K562 (cell line): ENCODE results near the gene PLEKHN1. TPM values are rescaled to one million over a fixed set of nuclear protein-coding genes. Genes with fewer than 3 reads are reported as not detected.

Source experiments
- CREB1 ChIP-seq, 2 experiments: sonication (generic) in 1 of 2; formaldehyde crosslinking in 1 of 2; IDR thresholded peaks; 2 replicates each; pipeline versions ENCODE4 v1.6.1 to v1.8.0; 2012 to 2022; ENCODE audit warnings: inconsistent platforms in 1 of 2, mild to moderate bottlenecking in 1 of 2, missing genetic modification reagents in 1 of 2, moderate library complexity in 1 of 2
- EP300 ChIP-seq: IDR thresholded peaks from 2 replicates; pipeline ENCODE4 v1.6.1; 2012; ENCODE audit warnings: low read length, improper control_type of control experiment
- ESRRA ChIP-seq: fragments of 450-650 bp; IDR thresholded peaks from 2 replicates; pipeline ENCODE4 v1.6.1; 2014; ENCODE audit warnings: low read depth, mild to moderate bottlenecking, moderate library complexity, borderline replicate concordance
- KDM1A ChIP-seq, 2 experiments: fragments of 450-650 bp; IDR thresholded peaks; 2 replicates each; pipeline ENCODE4 v1.6.1; 2016; ENCODE audit warnings: mild to moderate bottlenecking in 2 of 2
- L3MBTL2 ChIP-seq: fragments of 450-650 bp; IDR thresholded peaks from 2 replicates; pipeline ENCODE4 v1.6.1; 2016; ENCODE audit warnings: mild to moderate bottlenecking, moderate library complexity
- MAZ ChIP-seq, 2 experiments: fragments of 450-650 bp in 1 of 2; sonication (generic) in 1 of 2; formaldehyde crosslinking; IDR thresholded peaks in 1 of 2; conservative IDR thresholded peaks in 1 of 2; 2 replicates each; pipeline versions ENCODE4 v1.4.0 to v1.5.0; 2020; ENCODE audit warnings: mild to moderate bottlenecking in 1 of 2, missing genetic modification reagents in 1 of 2
- MYC ChIP-seq, 2 experiments: fragments of 250-450 bp in 1 of 2; sonication (Bioruptor Pico) in 1 of 2; IDR thresholded peaks; 2 replicates each; pipeline versions ENCODE4 v1.5.1 to v1.6.1; 2012 to 2021; ENCODE audit warnings: low read depth in 2 of 2, borderline replicate concordance in 1 of 2, improper control_type of control experiment in 1 of 2, low read length in 1 of 2, mild to moderate bottlenecking in 1 of 2, moderate library complexity in 1 of 2
- NFE2 ChIP-seq: IDR thresholded peaks from 2 replicates; pipeline ENCODE4 v1.6.1; 2014; ENCODE audit warnings: antibody characterized with exemption, low read depth
- NFIC ChIP-seq: fragments of 450-650 bp; IDR thresholded peaks from 2 replicates; pipeline ENCODE4 v1.6.1; 2017; ENCODE audit warnings: mild to moderate bottlenecking, inconsistent platforms
- PHF8 ChIP-seq: fragments of 200-600 bp; sonication (generic); IDR thresholded peaks from 2 replicates; pipeline ENCODE4 v1.6.1; 2012; ENCODE audit warnings: mixed run types, mild to moderate bottlenecking, inconsistent platforms, low read length, moderate library complexity, borderline replicate concordance
- POLR2G ChIP-seq: fragments of 200-400 bp; formaldehyde crosslinking; IDR thresholded peaks from 2 replicates; pipeline ENCODE4 v1.6.1; 2017; ENCODE audit warnings: low read depth, mild to moderate bottlenecking, antibody characterized with exemption, low read length, moderate library complexity
- RCOR1 ChIP-seq, 2 experiments: IDR thresholded peaks; 2 replicates each; pipeline ENCODE4 v1.6.1; 2012; ENCODE audit warnings: low read depth in 2 of 2, low read length in 2 of 2, borderline replicate concordance in 1 of 2, improper control_type of control experiment in 1 of 2
- SETDB1 ChIP-seq: IDR thresholded peaks from one replicate; pipeline ENCODE4 v1.6.1; 2012; ENCODE audit warnings: low read length, control low read depth, inconsistent platforms
- SMAD4 ChIP-seq: fragments of 250-450 bp; sonication (Bioruptor Pico); conservative IDR thresholded peaks from 2 replicates; pipeline ENCODE4 v1.8.0; 2021; ENCODE audit warnings: inconsistent platforms, mild to moderate bottlenecking, moderate library complexity
- TAF1 ChIP-seq: IDR thresholded peaks from 2 replicates; pipeline ENCODE4 v1.6.1; 2011; ENCODE audit warnings: mild to moderate bottlenecking, low read length, moderate library complexity; ENCODE audit not compliant: insufficient read depth, control insufficient read depth, severe bottlenecking; ENCODE audit errors: extremely low read depth
- TAL1 ChIP-seq: fragments of 450-650 bp; IDR thresholded peaks from 2 replicates; pipeline ENCODE4 v1.6.1; 2016; ENCODE audit warnings: mild to moderate bottlenecking
- TARDBP ChIP-seq: fragments of 450-650 bp; IDR thresholded peaks from 2 replicates; pipeline ENCODE4 v1.6.1; 2016
- XRCC4 ChIP-seq: IDR thresholded peaks from one replicate; pipeline ENCODE4 v1.6.1; 2011; ENCODE audit not compliant: insufficient read depth, insufficient read length; ENCODE audit errors: extremely low read depth
- ZBED1 ChIP-seq: IDR thresholded peaks from 2 replicates; pipeline ENCODE4 v1.6.1; 2014
- ZFP36 ChIP-seq: fragments of 150-350 bp; IDR thresholded peaks from 2 replicates; pipeline ENCODE4 v1.6.1; 2018; ENCODE audit warnings: low read length, low read depth; ENCODE audit not compliant: partially characterized antibody
- ZFX ChIP-seq: sonication (generic); formaldehyde crosslinking; IDR thresholded peaks from 2 replicates; pipeline ENCODE4 v1.8.0; 2022; ENCODE audit warnings: mild to moderate bottlenecking, missing genetic modification reagents, moderate library complexity
- polyA plus RNA-seq, 8 experiments: library from polyadenylated mRNA; depleted of rRNA in 4 of 8; stranded (reverse) in 5 of 8; unstranded in 3 of 8; fragments of >200 nt; fragmentation: Nextera tagmentation in 2 of 8; fragmentation: Illumina TruSeq in 1 of 8; extraction: Ambion mirVana in 2 of 8; extraction: Trizol in 1 of 8; gene quantifications; 2 replicates each; pipeline versions ENCODE4 v1.2.1 to v1.2.3, GENCODE V29; 2011 to 2014; ENCODE audit warnings: inconsistent platforms in 1 of 8, missing spikeins in 1 of 8
- total RNA-seq, 7 experiments: library from RNA; depleted of rRNA in 6 of 7; stranded (reverse); fragments of >200 nt in 6 of 7; fragmentation: Illumina TruSeq in 2 of 7; extraction: Trizol in 2 of 7; gene quantifications; 2 replicates each; pipeline versions ENCODE4 v1.2.1 to v1.2.3, GENCODE V29; 2011 to 2021; ENCODE audit warnings: low replicate concordance in 1 of 7
- TF ChIP-seq, protein P1 (sequence below): IDR thresholded peaks from 2 replicates; pipeline ENCODE4 v1.6.1; 2011; ENCODE audit warnings: borderline replicate concordance, low read depth, mild to moderate bottlenecking, moderate library complexity, low read length; ENCODE audit not compliant: insufficient read depth, poor library complexity, severe bottlenecking
- TF ChIP-seq, protein P2 (sequence below), 2 experiments: IDR thresholded peaks; 2 replicates each; pipeline ENCODE4 v1.6.1; 2011; ENCODE audit warnings: borderline replicate concordance in 1 of 2, control low read depth in 1 of 2, low read depth in 1 of 2, low read length in 1 of 2, mild to moderate bottlenecking in 1 of 2, mixed read lengths in 1 of 2, moderate library complexity in 1 of 2; ENCODE audit not compliant: insufficient read depth in 1 of 2, insufficient read length in 1 of 2, poor library complexity in 1 of 2, severe bottlenecking in 1 of 2; ENCODE audit errors: extremely low read depth in 1 of 2

PLEKHN1 gene
- total and polyA plus RNA-seq, 9 of the 15 experiments (the other 6 are each of a cell fraction or from before 2014, with no cell fraction given): 0.07 to 1.5 (median 0.13) TPM; not detected in 2

DNA sequence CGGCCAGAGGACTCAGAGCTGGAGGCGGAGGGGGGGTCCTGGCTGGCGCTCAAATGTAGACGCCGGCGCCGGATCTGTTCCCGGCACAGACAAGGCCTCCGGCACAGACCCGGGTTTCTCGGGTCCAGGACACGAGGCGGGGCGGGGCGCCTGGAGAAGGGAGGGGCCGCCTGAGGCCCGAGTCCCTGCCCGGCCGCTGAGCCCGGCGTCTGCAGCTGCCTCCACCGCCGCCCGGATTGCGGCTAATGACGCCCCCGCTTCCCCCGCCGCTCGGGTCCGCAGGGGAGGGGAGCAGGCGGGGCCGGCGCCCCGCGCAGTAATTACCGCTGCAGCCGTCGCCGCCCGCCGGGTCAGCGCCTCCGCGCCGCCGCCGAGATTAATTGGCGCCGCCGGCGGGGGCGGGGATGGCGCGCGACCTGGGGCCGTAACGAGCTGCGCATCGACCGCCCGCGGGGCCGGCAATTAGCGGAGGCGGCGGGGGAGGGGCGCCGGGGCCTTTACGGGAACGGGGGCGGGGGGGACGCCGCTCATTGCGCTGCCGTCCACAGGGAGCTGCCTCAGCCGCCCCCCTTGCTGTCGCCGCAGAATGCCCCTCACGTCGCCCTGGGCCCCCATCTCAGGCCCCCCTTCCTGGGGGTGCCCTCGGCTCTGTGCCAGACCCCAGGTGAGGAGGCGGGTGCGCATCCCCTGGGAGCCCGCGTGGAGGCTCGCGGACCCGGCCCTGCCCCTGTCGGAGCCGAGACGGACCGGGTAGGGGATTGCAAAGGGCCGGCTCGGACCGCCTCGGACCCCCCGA, 24.5 kb upstream of the PLEKHN1 start (continued):
- TF ChIP-seq, protein P1, sequence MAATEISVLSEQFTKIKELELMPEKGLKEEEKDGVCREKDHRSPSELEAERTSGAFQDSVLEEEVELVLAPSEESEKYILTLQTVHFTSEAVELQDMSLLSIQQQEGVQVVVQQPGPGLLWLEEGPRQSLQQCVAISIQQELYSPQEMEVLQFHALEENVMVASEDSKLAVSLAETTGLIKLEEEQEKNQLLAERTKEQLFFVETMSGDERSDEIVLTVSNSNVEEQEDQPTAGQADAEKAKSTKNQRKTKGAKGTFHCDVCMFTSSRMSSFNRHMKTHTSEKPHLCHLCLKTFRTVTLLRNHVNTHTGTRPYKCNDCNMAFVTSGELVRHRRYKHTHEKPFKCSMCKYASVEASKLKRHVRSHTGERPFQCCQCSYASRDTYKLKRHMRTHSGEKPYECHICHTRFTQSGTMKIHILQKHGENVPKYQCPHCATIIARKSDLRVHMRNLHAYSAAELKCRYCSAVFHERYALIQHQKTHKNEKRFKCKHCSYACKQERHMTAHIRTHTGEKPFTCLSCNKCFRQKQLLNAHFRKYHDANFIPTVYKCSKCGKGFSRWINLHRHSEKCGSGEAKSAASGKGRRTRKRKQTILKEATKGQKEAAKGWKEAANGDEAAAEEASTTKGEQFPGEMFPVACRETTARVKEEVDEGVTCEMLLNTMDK: peak; percentile 0
- TF ChIP-seq CREB1 (IDR thresholded peaks at IDR 0.05) (peak; percentile 92), CREB1 (CRISPR knock-in tag; IDR thresholded peaks at IDR 0.05) (peak; percentile 78), XRCC4 (no peak), ZFP36 (peak; percentile 86), TARDBP (no peak), MYC (IDR thresholded peaks at IDR 0.05; ENCODE audit: low read depth, low read length) (peak; percentile 58; the same call in 1 of the 2 replicates), MYC (CRISPR knock-in tag; IDR thresholded peaks at IDR 0.05; ENCODE audit: borderline replicate concordance, low read depth) (no peak), KDM1A (IDR thresholded peaks at IDR 0.05) (peak in 1 of 2 experiments; percentile 49; a peak in 2 of 4 replicates), EP300 (0 out of 2 replicates have a peak, but pooled peaks have one; percentile 8), ZFX (peak; percentile 16; the same call in 1 of the 2 replicates), SETDB1 (no peak), SMAD4 (CRISPR knock-in tag) (peak; percentile 96), NFIC (peak; percentile 71), PHF8 (peak; percentile 13; the same call in 1 of the 2 replicates), MAZ (CRISPR knock-in tag; conservative IDR thresholded peaks at IDR 0.05 in 1 of 2, IDR thresholded peaks at IDR 0.05 in 1 of 2) (peak in 1 of 2 experiments; percentile 71; a peak in 3 of 4 replicates), TAF1 (peak; percentile 17), RCOR1 (IDR thresholded peaks at IDR 0.05; ENCODE audit: borderline replicate concordance in 1 of 2, low read depth in 2 of 2, low read length in 2 of 2) (peak in 1 of 2 experiments; percentile 81; a peak in 3 of 4 replicates), NFE2 (no peak), POLR2G (peak; percentile 43; the same call in 1 of the 2 replicates), L3MBTL2 (peak; percentile 86), ESRRA (0 out of 2 replicates have a peak, but pooled peaks have one; percentile 24), ZBED1 (no peak), TAL1 (no peak)
- TF ChIP-seq, protein P2, sequence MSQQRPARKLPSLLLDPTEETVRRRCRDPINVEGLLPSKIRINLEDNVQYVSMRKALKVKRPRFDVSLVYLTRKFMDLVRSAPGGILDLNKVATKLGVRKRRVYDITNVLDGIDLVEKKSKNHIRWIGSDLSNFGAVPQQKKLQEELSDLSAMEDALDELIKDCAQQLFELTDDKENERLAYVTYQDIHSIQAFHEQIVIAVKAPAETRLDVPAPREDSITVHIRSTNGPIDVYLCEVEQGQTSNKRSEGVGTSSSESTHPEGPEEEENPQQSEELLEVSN (IDR thresholded peaks at IDR 0.05; ENCODE audit: borderline replicate concordance in 1 of 2, extremely low read depth in 1 of 2, insufficient read depth in 1 of 2, insufficient read length in 1 of 2, low read depth in 1 of 2, low read length in 1 of 2, poor library complexity in 1 of 2, severe bottlenecking in 1 of 2): peak in 1 of 2 experiments; percentile 77
